GM23338 (cell line): ENCODE measurements around the gene DYNC2H1.
A peak's percentile ranks its signal among the peaks of the same experiment; 100 is the strongest.

Experiments used
- TF ChIP-seq, protein P1 (sequence below): IDR thresholded peaks from one replicate; pipeline ENCODE4 v1.6.1; 2018; ENCODE audit warnings: antibody characterized with exemption; ENCODE audit not compliant: unreplicated experiment
- TF ChIP-seq, protein P2 (sequence below), 2 experiments: fragments of 200-600 bp in 1 of 2; sonication (generic) in 1 of 2; conservative IDR thresholded peaks; 2 replicates each; pipeline versions ENCODE4 v1.5.1 to v1.6.1; 2016 to 2017; ENCODE audit warnings: antibody characterized with exemption in 2 of 2, low read depth in 2 of 2, mild to moderate bottlenecking in 2 of 2, moderate library complexity in 1 of 2

DNA sequence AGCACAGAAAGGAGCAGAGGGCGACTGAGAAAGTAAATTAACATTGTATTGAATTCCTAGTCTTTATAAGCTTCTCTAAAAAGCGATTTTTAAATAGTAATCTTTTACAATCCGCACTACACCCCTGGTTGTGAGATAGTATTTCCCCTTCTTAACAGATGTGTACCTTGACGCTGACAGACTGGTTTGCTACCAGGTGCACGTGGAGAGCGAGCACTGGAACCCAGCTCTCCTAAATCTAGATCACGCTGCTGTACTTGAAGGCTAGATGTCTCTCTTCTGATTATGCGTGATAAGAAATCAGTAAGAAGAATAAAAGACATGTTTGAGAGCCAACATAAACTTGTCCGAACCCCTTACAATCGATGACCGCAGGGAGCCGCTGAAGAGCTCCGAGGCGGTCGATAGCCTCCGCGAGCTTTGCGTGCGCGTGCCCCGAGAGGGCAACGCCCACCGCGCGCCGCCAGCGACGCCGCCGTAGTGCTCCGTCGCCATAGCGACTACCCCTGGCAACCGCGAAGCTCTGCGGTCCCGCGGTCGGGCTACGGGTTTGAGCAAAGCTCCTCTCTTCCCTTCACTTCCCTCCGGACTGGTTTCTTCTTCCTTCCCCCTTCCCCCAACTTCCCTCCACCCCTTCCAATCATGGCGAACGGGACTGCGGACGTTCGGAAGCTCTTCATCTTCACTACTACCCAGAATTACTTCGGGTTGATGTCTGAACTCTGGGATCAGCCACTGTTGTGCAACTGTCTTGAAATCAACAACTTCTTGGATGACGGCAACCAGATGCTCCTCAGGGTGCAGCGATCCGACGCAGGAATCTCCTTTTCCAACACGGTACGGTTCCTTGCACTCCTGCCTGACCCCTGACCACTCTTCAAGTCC lies at the start of gene DYNC2H1:
- TF ChIP-seq, protein P1, sequence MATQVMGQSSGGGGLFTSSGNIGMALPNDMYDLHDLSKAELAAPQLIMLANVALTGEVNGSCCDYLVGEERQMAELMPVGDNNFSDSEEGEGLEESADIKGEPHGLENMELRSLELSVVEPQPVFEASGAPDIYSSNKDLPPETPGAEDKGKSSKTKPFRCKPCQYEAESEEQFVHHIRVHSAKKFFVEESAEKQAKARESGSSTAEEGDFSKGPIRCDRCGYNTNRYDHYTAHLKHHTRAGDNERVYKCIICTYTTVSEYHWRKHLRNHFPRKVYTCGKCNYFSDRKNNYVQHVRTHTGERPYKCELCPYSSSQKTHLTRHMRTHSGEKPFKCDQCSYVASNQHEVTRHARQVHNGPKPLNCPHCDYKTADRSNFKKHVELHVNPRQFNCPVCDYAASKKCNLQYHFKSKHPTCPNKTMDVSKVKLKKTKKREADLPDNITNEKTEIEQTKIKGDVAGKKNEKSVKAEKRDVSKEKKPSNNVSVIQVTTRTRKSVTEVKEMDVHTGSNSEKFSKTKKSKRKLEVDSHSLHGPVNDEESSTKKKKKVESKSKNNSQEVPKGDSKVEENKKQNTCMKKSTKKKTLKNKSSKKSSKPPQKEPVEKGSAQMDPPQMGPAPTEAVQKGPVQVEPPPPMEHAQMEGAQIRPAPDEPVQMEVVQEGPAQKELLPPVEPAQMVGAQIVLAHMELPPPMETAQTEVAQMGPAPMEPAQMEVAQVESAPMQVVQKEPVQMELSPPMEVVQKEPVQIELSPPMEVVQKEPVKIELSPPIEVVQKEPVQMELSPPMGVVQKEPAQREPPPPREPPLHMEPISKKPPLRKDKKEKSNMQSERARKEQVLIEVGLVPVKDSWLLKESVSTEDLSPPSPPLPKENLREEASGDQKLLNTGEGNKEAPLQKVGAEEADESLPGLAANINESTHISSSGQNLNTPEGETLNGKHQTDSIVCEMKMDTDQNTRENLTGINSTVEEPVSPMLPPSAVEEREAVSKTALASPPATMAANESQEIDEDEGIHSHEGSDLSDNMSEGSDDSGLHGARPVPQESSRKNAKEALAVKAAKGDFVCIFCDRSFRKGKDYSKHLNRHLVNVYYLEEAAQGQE, result no peak
- TF ChIP-seq, protein P2, sequence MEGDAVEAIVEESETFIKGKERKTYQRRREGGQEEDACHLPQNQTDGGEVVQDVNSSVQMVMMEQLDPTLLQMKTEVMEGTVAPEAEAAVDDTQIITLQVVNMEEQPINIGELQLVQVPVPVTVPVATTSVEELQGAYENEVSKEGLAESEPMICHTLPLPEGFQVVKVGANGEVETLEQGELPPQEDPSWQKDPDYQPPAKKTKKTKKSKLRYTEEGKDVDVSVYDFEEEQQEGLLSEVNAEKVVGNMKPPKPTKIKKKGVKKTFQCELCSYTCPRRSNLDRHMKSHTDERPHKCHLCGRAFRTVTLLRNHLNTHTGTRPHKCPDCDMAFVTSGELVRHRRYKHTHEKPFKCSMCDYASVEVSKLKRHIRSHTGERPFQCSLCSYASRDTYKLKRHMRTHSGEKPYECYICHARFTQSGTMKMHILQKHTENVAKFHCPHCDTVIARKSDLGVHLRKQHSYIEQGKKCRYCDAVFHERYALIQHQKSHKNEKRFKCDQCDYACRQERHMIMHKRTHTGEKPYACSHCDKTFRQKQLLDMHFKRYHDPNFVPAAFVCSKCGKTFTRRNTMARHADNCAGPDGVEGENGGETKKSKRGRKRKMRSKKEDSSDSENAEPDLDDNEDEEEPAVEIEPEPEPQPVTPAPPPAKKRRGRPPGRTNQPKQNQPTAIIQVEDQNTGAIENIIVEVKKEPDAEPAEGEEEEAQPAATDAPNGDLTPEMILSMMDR (conservative IDR thresholded peaks at IDR 0.05; ENCODE audit: low read depth in 2 of 2), result peak; percentile 41 to 55
